GM12878 (cell line): ENCODE results near the gene CAPN9. TPM values are rescaled to one million over a fixed set of nuclear protein-coding genes. Genes with fewer than 3 reads are reported as not detected.

ENCODE experiments used
- ATAC-seq: fragments of 200-7000 bp; cut with Tn5 transposase; 3 replicates; pipeline ENCODE4 v1.9.1; 2020; ENCODE audit warnings: mild to moderate bottlenecking, moderate library complexity
- BruUV-seq: library from RNA; stranded (reverse); fragments of 400-500 nt; replicated peaks from 2 replicates; lab custom pipeline; 2021; lab: Mats Ljungman, UMichigan
- CTCF ChIA-PET: fragments of 300-600 bp; sonication (Branson Sonifier 250); formaldehyde crosslinking; extraction: SDS; loops from one replicate; lab custom pipeline; 2021; ENCODE audit warnings: inconsistent platforms; lab: Yijun Ruan, JAX
- POLR2A ChIA-PET: fragments of 350-600 bp; formaldehyde crosslinking; extraction: SDS; loops from one replicate; lab custom pipeline; 2021; ENCODE audit warnings: inconsistent platforms; lab: Charles Lee
- RAD21 ChIA-PET: fragments of 300-600 bp; sonication (Branson Sonifier 250); formaldehyde crosslinking; loops from one replicate; lab custom pipeline; 2023; ENCODE audit warnings: antibody characterized with exemption; ENCODE audit not compliant: unreplicated experiment; lab: Charles Lee
- SMC1A ChIA-PET: fragments of 300-600 bp; sonication (Branson Sonifier 250); formaldehyde crosslinking; loops from one replicate; lab custom pipeline; 2023; ENCODE audit not compliant: unreplicated experiment, uncharacterized antibody; lab: Charles Lee
- DNase-seq: peaks from one replicate; pipeline ENCODE4 v3.0.0-alpha.2; 2011; ENCODE audit warnings: low read depth, low spot score
- FAIRE-seq: peaks from 3 replicates; lab custom pipeline; 2011; peaks lifted over from hg19 to GRCh38; lab: Jason Lieb, UNC
- H2AFZ ChIP-seq: 2 replicates; pipeline ENCODE4 v1.6.0; 2011; ENCODE audit warnings: low read depth, low read length, control low read depth; ENCODE audit not compliant: control insufficient read depth
- H3K27ac ChIP-seq: 2 replicates; pipeline ENCODE4 v1.5.1; 2011; ENCODE audit warnings: control low read depth; ENCODE audit not compliant: control insufficient read depth, insufficient read depth
- H3K27me3 ChIP-seq, 2 experiments: replicated peaks in 1 of 2; 2 replicates each; pipeline versions ENCODE4 v1.6.0 to v1.6.1; 2011; ENCODE audit warnings: low read length in 1 of 2; ENCODE audit not compliant: control insufficient read depth in 2 of 2, insufficient read depth in 2 of 2
- H3K36me3 ChIP-seq, 2 experiments: 2 replicates each; pipeline ENCODE4 v1.5.1; 2011; ENCODE audit warnings: low read length in 1 of 2; ENCODE audit not compliant: control insufficient read depth in 2 of 2, insufficient read depth in 2 of 2
- H3K4me1 ChIP-seq: 2 replicates; pipeline ENCODE4 v1.6.1; 2011; ENCODE audit warnings: mild to moderate bottlenecking, low read length, moderate library complexity, mixed read lengths; ENCODE audit not compliant: control insufficient read depth, insufficient read depth
- H3K4me2 ChIP-seq: 2 replicates; pipeline ENCODE4 v1.6.0; 2011; ENCODE audit warnings: control low read depth; ENCODE audit not compliant: control insufficient read depth, insufficient read depth
- H3K4me3 ChIP-seq: fragments of 200-600 bp; sonication (generic); 2 replicates; pipeline ENCODE4 v1.5.1; 2016
- H3K79me2 ChIP-seq: 2 replicates; pipeline ENCODE4 v1.6.0; 2011; ENCODE audit warnings: low read length; ENCODE audit not compliant: control insufficient read depth, insufficient read depth
- H3K9ac ChIP-seq: 2 replicates; pipeline ENCODE4 v1.8.0; 2011; ENCODE audit warnings: low read length, control low read depth, mixed read lengths; ENCODE audit not compliant: control insufficient read depth, insufficient read depth
- H3K9me3 ChIP-seq: replicated peaks from 3 replicates; pipeline ENCODE4 v1.5.1; 2011; ENCODE audit warnings: mild to moderate bottlenecking, low read length; ENCODE audit not compliant: control insufficient read depth, insufficient read depth
- H4K20me1 ChIP-seq: 2 replicates; pipeline ENCODE4 v1.6.0; 2011; ENCODE audit not compliant: control insufficient read depth, insufficient read depth
- BCL11A ChIP-seq: IDR thresholded peaks from 2 replicates; pipeline ENCODE4 v1.6.1; 2011; ENCODE audit warnings: low read depth, low read length
- CBX5 ChIP-seq: sonication (generic); IDR thresholded peaks from 2 replicates; pipeline ENCODE4 v1.6.1; 2016; ENCODE audit warnings: low read depth, moderate library complexity, mild to moderate bottlenecking, inconsistent platforms
- HDAC6 ChIP-seq: fragments of 200-600 bp; sonication (generic); IDR thresholded peaks from one replicate; pipeline ENCODE4 v1.8.0; 2017; ENCODE audit warnings: antibody characterized with exemption; ENCODE audit not compliant: unreplicated experiment
- HDGF ChIP-seq: fragments of 450-650 bp; IDR thresholded peaks from 2 replicates; pipeline ENCODE4 v1.6.1; 2016; ENCODE audit warnings: antibody characterized with exemption
- KAT2A ChIP-seq: conservative IDR thresholded peaks from 2 replicates; pipeline ENCODE4 v1.6.1; 2011; ENCODE audit warnings: low read depth, low read length; ENCODE audit not compliant: control insufficient read depth
- MYC ChIP-seq: IDR thresholded peaks from 2 replicates; pipeline ENCODE4 v1.6.1; 2011; ENCODE audit warnings: mild to moderate bottlenecking, low read length, moderate library complexity, inconsistent platforms; ENCODE audit not compliant: insufficient read depth, insufficient replicate concordance, insufficient read length, severe bottlenecking
- NKRF ChIP-seq: fragments of 450-650 bp; conservative IDR thresholded peaks from 2 replicates; pipeline ENCODE4 v1.6.1; 2017; ENCODE audit warnings: mild to moderate bottlenecking, moderate library complexity
- PAX8 ChIP-seq: fragments of 450-650 bp; IDR thresholded peaks from 2 replicates; pipeline ENCODE4 v1.6.1; 2017; ENCODE audit warnings: mild to moderate bottlenecking, moderate library complexity
- SMAD5 ChIP-seq: IDR thresholded peaks from 2 replicates; pipeline ENCODE4 v1.6.1; 2016; ENCODE audit warnings: antibody characterized with exemption, low read depth
- SREBF1 ChIP-seq: IDR thresholded peaks from 2 replicates; pipeline ENCODE4 v1.6.1; 2012; ENCODE audit warnings: mild to moderate bottlenecking, low read length
- SUZ12 ChIP-seq: fragments of 200-600 bp; sonication (generic); IDR thresholded peaks from one replicate; pipeline ENCODE4 v1.6.1; 2018; ENCODE audit warnings: antibody characterized with exemption, mild to moderate bottlenecking; ENCODE audit not compliant: unreplicated experiment
- TARDBP ChIP-seq: IDR thresholded peaks from 2 replicates; pipeline ENCODE4 v1.6.1; 2016; ENCODE audit warnings: borderline replicate concordance
- TCF7 ChIP-seq: IDR thresholded peaks from 2 replicates; pipeline ENCODE4 v1.6.1; 2014; ENCODE audit warnings: antibody characterized with exemption, borderline replicate concordance
- USF1 ChIP-seq: IDR thresholded peaks from 2 replicates; pipeline ENCODE4 v1.6.1; 2011; ENCODE audit warnings: borderline replicate concordance, low read depth, mild to moderate bottlenecking, moderate library complexity, mixed read lengths, low read length; ENCODE audit not compliant: insufficient read depth; ENCODE audit errors: extremely low read length
- WGBS: methylation state at CpG from one replicate; pipeline ENCODE4 v1.1.6; 2016; ENCODE audit warnings: low lambda C conversion rate; ENCODE audit not compliant: insufficient replicate concordance, insufficient coverage; ENCODE audit errors: missing lambda C conversion rate; 5-methylcytosine and 5-hydroxymethylcytosine counted together
- in situ Hi-C: fragments of 300-500 bp; cut with MboI; formaldehyde crosslinking; loops from 9 replicates; pipeline ENCODE4 v1.14.3; 2018; ENCODE audit warnings: mixed read lengths
- intact Hi-C: fragments of 100-400 bp; cut with micrococcal nuclease; formaldehyde crosslinking; loops from one replicate; pipeline ENCODE4 v1.14.2; 2022; ENCODE audit not compliant: unreplicated experiment
- polyA plus RNA-seq, 11 experiments: library from polyadenylated mRNA; depleted of rRNA in 4 of 11; unstranded in 6 of 11; stranded (reverse) in 5 of 11; fragments of >200 nt; fragmentation: Nextera tagmentation in 4 of 11; fragmentation: Illumina TruSeq in 1 of 11; extraction: Ambion mirVana in 4 of 11; extraction: Trizol in 1 of 11; gene quantifications; 1 replicate in 1 of 11; 2 replicates in 10 of 11; pipeline versions ENCODE4 v1.2.1 to v1.2.3, GENCODE V29; 2011 to 2016; ENCODE audit warnings: inconsistent platforms in 2 of 11, missing spikeins in 2 of 11, low read depth in 1 of 11
- total RNA-seq, 4 experiments: library from RNA; depleted of rRNA in 3 of 4; stranded (reverse); fragments of >200 nt in 3 of 4; fragmentation: Illumina TruSeq in 1 of 4; extraction: Trizol in 1 of 4; gene quantifications; 2 replicates each; pipeline versions ENCODE4 v1.2.1 to v1.2.3, GENCODE V29; 2013 to 2021

Gene CAPN9
- total and polyA plus RNA-seq, 10 of the 15 experiments (the other 5 are each of a cell fraction or from before 2014, with no cell fraction given) = not detected

- CTCF ChIA-PET = no interaction called here
- SMC1A ChIA-PET = no interaction called here
- TF ChIP-seq HDGF = no peak
- no peak for TF ChIP-seq SUZ12
- no peak for TF ChIP-seq PAX8
- TF ChIP-seq MYC = no peak
- TF ChIP-seq CBX5 = no peak
- Histone ChIP-seq H3K9me3 (no peaks in the 10 kb centered on the region), H3K4me3 (no peak overlapping the region), H3K4me1 (no peaks in the 10 kb centered on the region), H4K20me1 (no peaks in the 10 kb centered on the region), H3K79me2 (no peaks in the 10 kb centered on the region), H3K9ac (no peak overlapping the region), H3K36me3 (no peaks in the 10 kb centered on the region), H2AFZ (no peak overlapping the region), H3K4me2 (no peak overlapping the region), H3K27me3 (peaks cover 0 to 2% of the 10 kb centered on the region in 2 experiments; a peak in 1 of 4 replicates), H3K27ac (no peak overlapping the region)
- BruUV-seq = no TSS peak
- intact Hi-C loops (no loop called here), in situ Hi-C loops (no loop called here)
- RAD21 ChIA-PET = no interaction called here
- no peak for DNase-seq
- ATAC-seq = no peak
- WGBS = 24% methylated on average over 9 of the region's 9 CpGs
- no peak for FAIRE-seq
- POLR2A ChIA-PET = no interaction called here
Measured at GRCh38 chr1:230706020-230706699, 41.0 kb upstream of the CAPN9 start.

GRCh38 chr1:230706887-230707731 lies 40.1 kb upstream of the CAPN9 start:
- Histone ChIP-seq H3K4me1 (no peaks in the 10 kb centered on the region), H3K79me2 (no peaks in the 10 kb centered on the region), H3K27me3 (peaks cover 0 to 2% of the 10 kb centered on the region in 2 experiments; a peak in 1 of 4 replicates), H3K27ac (no peak overlapping the region), H2AFZ (no peak overlapping the region), H3K4me3 (no peak overlapping the region), H4K20me1 (no peaks in the 10 kb centered on the region), H3K9ac (no peak overlapping the region), H3K9me3 (no peaks in the 10 kb centered on the region), H3K36me3 (no peaks in the 10 kb centered on the region), H3K4me2 (no peak overlapping the region)
- ChIA-PET RAD21 (no interaction called here), CTCF (no interaction called here), SMC1A (no interaction called here), POLR2A (no interaction called here)
- ATAC-seq (no peak), DNase-seq (no peak), FAIRE-seq (no peak)
- no TSS peak for BruUV-seq
- in situ Hi-C loops = no loop called here
- WGBS = 41% methylated on average over 20 of the region's 20 CpGs
- intact Hi-C loops = no loop called here
- TF ChIP-seq HDGF = no peak
- TF ChIP-seq HDAC6 = no peak
- TF ChIP-seq SMAD5 = no peak
- no peak for TF ChIP-seq TARDBP
- TF ChIP-seq SREBF1 = no peak
- TF ChIP-seq BCL11A = no peak
- TF ChIP-seq TCF7 = no peak
- TF ChIP-seq USF1 = no peak
- no peak for TF ChIP-seq NKRF
- TF ChIP-seq KAT2A = no peak
